Adrenal gland (tissue), 12 donors: Measurements from ENCODE around the gene KRTAP10-3. TPM values are rescaled to one million over a fixed set of nuclear protein-coding genes. Genes with fewer than 3 reads are reported as not detected.

Experiments
- DNase-seq, 7 donors: peaks; one replicate each; pipeline ENCODE4 v3.0.0-alpha.2; 2019 to 2020
- H3K27ac ChIP-seq, 5 donors: fragments of 200-600 bp; sonication (generic) in 4 of 5; 1 replicate in 3 of 5; 2 replicates in 2 of 5; pipeline versions ENCODE4 v1.5.1 to v1.8.0; 2016 to 2020; ENCODE audit warnings: mild to moderate bottlenecking in 1 of 5
- H3K27me3 ChIP-seq: fragments of 200-600 bp; 2 replicates; pipeline ENCODE4 v1.8.0; 2021
- H3K36me3 ChIP-seq, 2 donors: fragments of 200-600 bp; replicated peaks in 1 of 2; 1 replicate in 1 of 2; 2 replicates in 1 of 2; pipeline versions ENCODE4 v1.5.1 to v1.8.0; 2018 to 2022
- H3K4me1 ChIP-seq, 2 donors: fragments of 200-600 bp; replicated peaks in 1 of 2; 1 replicate in 1 of 2; 2 replicates in 1 of 2; pipeline versions ENCODE4 v1.5.1 to v1.8.0; 2018 to 2021
- H3K4me3 ChIP-seq, 4 donors: fragments of 200-600 bp; sonication (generic) in 3 of 4; one replicate each; pipeline ENCODE4 v1.5.1; 2016 to 2018
- H3K9me3 ChIP-seq, 3 donors: fragments of 200-600 bp; sonication (generic) in 1 of 3; replicated peaks in 1 of 3; 1 replicate in 2 of 3; 2 replicates in 1 of 3; pipeline versions ENCODE4 v1.5.1 to v1.8.0; 2016 to 2021
- POLR2A ChIP-seq, 2 donors: fragments of 450-650 bp; IDR thresholded peaks; one replicate each; pipeline ENCODE4 v1.6.1; 2017; ENCODE audit warnings: antibody characterized with exemption in 2 of 2, mild to moderate bottlenecking in 2 of 2, moderate library complexity in 1 of 2
- WGBS, 4 donors: extraction: QIAGEN DNeasy Blood & Tissue Kit in 2 of 4; methylation state at CpG; one replicate each; pipeline versions ENCODE4 v1.1.5 to v1.1.7; 2013 to 2017; 5-methylcytosine and 5-hydroxymethylcytosine counted together
- intact Hi-C, 2 donors: fragments of 100-400 bp; cut with DNase I; formaldehyde crosslinking; loops; one replicate each; pipeline versions ENCODE4 v1.14.1 to v1.15.0; 2022 to 2023
- polyA plus RNA-seq, 3 donors: library from polyadenylated mRNA; stranded (reverse); fragments of 200-250 nt in 2 of 3; fragments of 350-450 nt in 1 of 3; fragmentation: Illumina TruSeq in 1 of 3; extraction: RNeasy Lipid Tissue Mini Kit (QIAGEN cat#74804) in 1 of 3; gene quantifications; one replicate each; pipeline ENCODE4 v1.2.3, GENCODE V29; 2013 to 2014
- total RNA-seq, 9 donors: library from RNA; depleted of rRNA in 4 of 9; stranded (reverse); fragments of >200 nt in 4 of 9; fragments of 120-200 nt in 1 of 9; fragmentation: NEBNext Ultra II Directional in 1 of 9; extraction: Animal tissue kit (Norgen Biotek cat#: 25700) in 1 of 9; gene quantifications; one replicate each; pipeline versions ENCODE4 v1.1.0 to v1.2.4, GENCODE V29; 2013 to 2023
- TF ChIP-seq, protein P1 (sequence below), 6 experiments: fragments of 450-650 bp in 4 of 6; fragments of 200-600 bp in 2 of 6; sonication (generic) in 1 of 6; IDR thresholded peaks; 1 replicate in 5 of 6; 2 replicates in 1 of 6; pipeline versions ENCODE4 v1.5.1 to v1.8.0; 2016 to 2021; ENCODE audit warnings: antibody characterized with exemption in 6 of 6, mild to moderate bottlenecking in 2 of 6, moderate library complexity in 1 of 6
- donor health status: healthy with polysubstance abuse.
- donor health status: Bipolar disorder and iron deficiency.
- donor health status: DM: yes; HTN: yes; CAD: no.
- donor health status: DM: no; HTN: no; CAD: no.
- donor health status: DM: no; HTN: no; CAD: no.
- donor health status: DM: yes; HTN: yes; CAD: no.

The KRTAP10-3 gene
- total and polyA plus RNA-seq, 12 donors: not detected

DNA sequence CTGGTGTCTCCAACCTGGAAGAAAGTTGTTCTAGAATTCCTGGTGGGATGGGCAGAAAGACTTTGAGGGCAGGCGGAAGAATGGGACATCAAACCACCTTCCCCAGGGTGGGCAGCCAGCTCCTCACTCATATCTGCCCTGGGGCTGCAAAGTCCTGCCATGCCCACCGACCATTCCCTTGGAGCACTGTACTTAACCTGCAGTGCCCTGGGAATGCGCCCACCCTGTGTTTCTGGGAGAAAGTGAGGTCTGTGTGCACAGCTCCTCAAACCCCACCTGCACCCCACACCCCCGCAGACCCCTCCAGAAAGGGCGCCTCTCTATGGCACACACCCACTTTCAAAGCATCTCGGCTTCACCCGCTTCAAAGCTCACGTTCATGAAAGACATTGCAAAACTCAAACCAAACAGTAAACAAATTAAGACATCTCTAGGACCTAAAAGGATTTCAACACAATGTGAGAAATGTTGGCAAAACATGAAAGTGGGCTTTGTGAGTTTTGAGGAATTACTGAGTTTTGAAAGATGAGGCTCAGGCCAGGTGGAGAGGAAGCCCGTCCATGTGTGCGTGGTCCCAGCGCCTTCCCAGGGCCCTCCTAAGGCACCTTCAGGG is 43.7 kb downstream of the KRTAP10-3 start:
- Histone ChIP-seq H3K36me3 (no peaks in the 10 kb centered on the region), H3K27ac (no peak overlapping the region), H3K4me1 (no peaks in the 10 kb centered on the region), H3K27me3 (peaks cover 3% of the 10 kb centered on the region), H3K4me3 (no peak overlapping the region), H3K9me3 (no peaks in the 10 kb centered on the region)
- TF ChIP-seq, protein P1, sequence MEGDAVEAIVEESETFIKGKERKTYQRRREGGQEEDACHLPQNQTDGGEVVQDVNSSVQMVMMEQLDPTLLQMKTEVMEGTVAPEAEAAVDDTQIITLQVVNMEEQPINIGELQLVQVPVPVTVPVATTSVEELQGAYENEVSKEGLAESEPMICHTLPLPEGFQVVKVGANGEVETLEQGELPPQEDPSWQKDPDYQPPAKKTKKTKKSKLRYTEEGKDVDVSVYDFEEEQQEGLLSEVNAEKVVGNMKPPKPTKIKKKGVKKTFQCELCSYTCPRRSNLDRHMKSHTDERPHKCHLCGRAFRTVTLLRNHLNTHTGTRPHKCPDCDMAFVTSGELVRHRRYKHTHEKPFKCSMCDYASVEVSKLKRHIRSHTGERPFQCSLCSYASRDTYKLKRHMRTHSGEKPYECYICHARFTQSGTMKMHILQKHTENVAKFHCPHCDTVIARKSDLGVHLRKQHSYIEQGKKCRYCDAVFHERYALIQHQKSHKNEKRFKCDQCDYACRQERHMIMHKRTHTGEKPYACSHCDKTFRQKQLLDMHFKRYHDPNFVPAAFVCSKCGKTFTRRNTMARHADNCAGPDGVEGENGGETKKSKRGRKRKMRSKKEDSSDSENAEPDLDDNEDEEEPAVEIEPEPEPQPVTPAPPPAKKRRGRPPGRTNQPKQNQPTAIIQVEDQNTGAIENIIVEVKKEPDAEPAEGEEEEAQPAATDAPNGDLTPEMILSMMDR (IDR thresholded peaks at IDR 0.05): no peak
- TF ChIP-seq POLR2A (IDR thresholded peaks at IDR 0.05): no peak
- 64 to 79% (median 71%) methylated on average over 10 to 11 of the region's 11 CpGs for WGBS, 4 donors
- no peak for DNase-seq
- intact Hi-C loops: loop anchor here (5.0 kb wide), 1 partner anchor 277 kb away; no protein-coding TSS in a partner anchor

DNA sequence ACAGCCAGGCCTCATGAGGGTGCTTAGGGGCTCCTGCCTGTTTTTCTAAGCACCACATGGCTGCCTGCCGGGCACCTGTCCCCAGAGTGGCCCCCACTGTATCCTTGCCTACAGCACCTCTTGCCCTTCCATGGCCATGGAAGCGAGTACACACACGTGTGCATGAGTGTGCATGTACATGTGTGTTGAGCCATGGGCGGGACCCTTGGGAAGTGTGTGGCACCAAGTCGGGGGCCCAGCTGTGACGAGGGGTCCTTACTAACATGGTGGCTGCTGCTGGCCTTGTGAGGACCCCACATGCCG is 44.4 kb downstream of the KRTAP10-3 start:
- intact Hi-C loops: loop anchor here (5.0 kb wide), 1 partner anchor 278 kb away; no protein-coding TSS in a partner anchor
- Histone ChIP-seq H3K4me3 (no peak overlapping the region), H3K27ac (no peak overlapping the region), H3K4me1 (no peaks in the 10 kb centered on the region), H3K36me3 (no peaks in the 10 kb centered on the region), H3K27me3 (peaks cover 8% of the 10 kb centered on the region), H3K9me3 (no peaks in the 10 kb centered on the region)
- TF ChIP-seq POLR2A (IDR thresholded peaks at IDR 0.05): no peak
- TF ChIP-seq, protein P1 (IDR thresholded peaks at IDR 0.05): no peak
- DNase-seq: no peak
- WGBS, 4 donors: 75 to 88% (median 82%) methylated on average over 7 of the region's 7 CpGs; no CpG with 5 or more reads in 1 of the 4 donors

DNA sequence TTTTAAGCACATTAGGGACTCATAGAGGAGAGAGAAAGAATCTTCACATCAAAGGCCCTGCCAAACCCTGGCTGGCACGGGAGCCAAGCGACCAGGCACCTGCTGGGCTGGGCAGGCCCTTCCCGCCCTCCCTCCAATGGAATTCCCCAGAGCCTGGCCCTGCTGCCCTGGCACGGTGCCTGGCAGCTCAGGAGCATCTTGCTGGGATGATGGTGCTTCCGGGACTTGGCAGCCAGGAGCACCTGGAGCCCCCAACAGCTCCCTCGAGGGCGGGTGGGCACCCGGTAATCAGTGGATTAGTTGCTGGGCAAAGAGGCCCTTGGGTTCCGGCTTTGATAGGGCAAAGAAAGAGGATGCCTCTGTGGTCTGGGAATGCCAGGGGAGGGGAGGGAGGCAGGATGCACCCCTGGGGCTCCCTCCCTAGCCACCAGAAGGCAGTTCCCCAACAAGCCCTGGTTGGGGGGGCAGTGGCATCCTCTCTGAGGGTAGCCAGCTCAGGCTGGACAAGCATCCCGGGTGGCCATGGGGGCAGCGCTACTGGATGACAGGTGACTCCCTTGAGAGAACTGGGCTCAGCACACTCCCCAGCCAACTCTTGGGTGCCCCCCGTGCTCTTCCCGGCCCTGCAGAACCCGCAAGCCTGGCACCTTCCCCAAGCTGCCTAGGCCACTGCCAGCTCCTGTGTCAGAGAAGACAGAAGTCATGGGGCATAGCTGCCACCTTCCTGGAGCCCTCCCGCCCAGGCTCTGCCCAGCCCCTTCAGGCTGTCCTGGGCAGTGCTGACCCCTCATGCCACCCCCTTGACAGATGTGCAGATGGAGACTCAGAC is 45.0 kb downstream of the KRTAP10-3 start:
- Histone ChIP-seq H3K27ac (no peak overlapping the region), H3K27me3 (peaks cover 8% of the 10 kb centered on the region), H3K4me1 (no peaks in the 10 kb centered on the region), H3K4me3 (no peak overlapping the region), H3K9me3 (no peaks in the 10 kb centered on the region), H3K36me3 (no peaks in the 10 kb centered on the region)
- no peak for DNase-seq
- intact Hi-C loops: loop anchor here (5.0 kb wide), 1 partner anchor 279 kb away; no protein-coding TSS in a partner anchor
- WGBS, 4 donors: 86 to 89% (median 88%) methylated on average over 8 to 15 of the region's 15 CpGs
- no peak for TF ChIP-seq POLR2A (IDR thresholded peaks at IDR 0.05)
- TF ChIP-seq, protein P1 (IDR thresholded peaks at IDR 0.05): no peak

DNA sequence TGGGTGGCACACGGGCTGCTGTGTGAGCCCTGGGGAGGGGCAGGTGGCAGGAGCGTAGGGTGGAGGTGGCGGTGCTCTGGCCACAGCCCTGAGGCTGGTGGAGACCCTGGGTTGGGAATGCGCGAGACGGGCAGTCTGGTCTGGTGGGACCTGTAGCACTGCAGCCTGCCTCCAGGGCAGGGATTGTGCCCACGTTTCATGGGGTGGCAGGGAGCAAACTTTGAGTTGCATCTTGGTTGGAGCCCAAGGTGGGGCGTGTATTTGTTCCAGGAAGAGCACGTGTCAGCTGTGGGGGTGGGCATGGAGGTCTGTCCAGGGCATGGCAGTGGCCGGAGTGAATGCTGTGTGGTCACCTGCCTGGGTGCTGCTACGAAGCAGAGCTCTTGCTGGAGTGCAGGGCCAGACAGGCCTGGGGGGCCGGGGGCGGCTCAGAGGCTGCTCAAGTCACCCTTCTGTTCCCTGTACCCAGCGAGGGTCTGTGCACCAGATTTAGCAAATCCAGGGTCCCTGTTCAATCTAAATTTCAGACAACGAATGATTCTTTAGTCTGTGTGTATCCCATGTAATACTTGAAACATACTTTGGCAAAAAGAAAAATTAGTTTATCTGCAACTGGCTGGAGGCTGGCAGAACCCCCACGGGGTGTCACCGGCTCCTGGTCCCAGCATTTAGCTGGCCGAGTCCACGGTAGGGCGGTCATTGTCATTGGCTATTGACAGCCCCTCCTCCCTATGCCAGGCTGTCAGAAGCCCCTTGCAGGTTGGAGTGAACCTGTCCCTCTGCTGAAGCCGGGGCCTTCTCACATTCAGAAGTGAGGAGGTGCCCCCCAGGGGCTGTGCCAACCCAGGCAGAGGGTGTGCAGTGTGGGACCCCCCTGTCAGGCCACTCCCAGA is 45.9 kb downstream of the KRTAP10-3 start:
- Histone ChIP-seq H3K27me3 (peaks cover 8% of the 10 kb centered on the region), H3K4me3 (no peak overlapping the region), H3K36me3 (no peaks in the 10 kb centered on the region), H3K27ac (no peak overlapping the region), H3K4me1 (no peaks in the 10 kb centered on the region), H3K9me3 (no peaks in the 10 kb centered on the region)
- 75 to 82% (median 77%) methylated on average over 19 to 21 of the region's 21 CpGs for WGBS, 4 donors
- TF ChIP-seq, protein P1 (IDR thresholded peaks at IDR 0.05): no peak
- TF ChIP-seq POLR2A (IDR thresholded peaks at IDR 0.05): no peak
- intact Hi-C loops: loop anchor here (5.0 kb wide), 1 partner anchor 280 kb away; no protein-coding TSS in a partner anchor
- DNase-seq: no peak
